NB4 (cell line): ENCODE results near the gene RNF39.

Experiments
- CTCF ChIP-seq: IDR thresholded peaks from one replicate; pipeline ENCODE4 v1.5.1; 2012; ENCODE audit warnings: low read depth, low read length
- POLR2A ChIP-seq: IDR thresholded peaks from 2 replicates; pipeline ENCODE4 v1.6.1; 2011; ENCODE audit warnings: mild to moderate bottlenecking; ENCODE audit not compliant: insufficient read length; ENCODE audit errors: extremely low read depth

DNA sequence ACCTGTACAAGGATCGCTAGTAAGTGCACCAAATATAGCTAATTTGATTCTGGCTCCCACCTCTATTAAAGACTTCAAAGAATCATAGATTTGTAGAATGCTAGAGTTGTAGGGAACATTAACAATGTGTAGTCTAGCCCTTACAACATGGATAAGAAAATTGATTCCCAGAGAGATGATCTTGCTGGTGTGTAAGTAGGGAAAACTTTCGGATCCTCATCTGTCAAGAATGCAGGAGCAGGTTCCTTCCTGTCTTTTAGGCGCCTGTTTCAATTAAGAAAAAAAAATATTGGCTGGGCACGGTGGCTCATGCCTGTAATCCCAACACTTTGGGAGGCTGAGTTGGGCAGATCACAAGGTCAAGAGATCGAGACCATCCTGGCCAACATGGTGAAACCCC is 12.3 kb upstream of the RNF39 start:
- TF ChIP-seq CTCF (no peak), POLR2A (no peak)
